Epithelial cell of prostate (primary cell): ENCODE data around the gene PKIG.

Experiments used
- DNase-seq: peaks from one replicate; pipeline ENCODE4 v3.0.0-alpha.2; 2011; ENCODE audit warnings: low read depth, low spot score
- H3K27ac ChIP-seq: fragments of 450-650 bp; 2 replicates; pipeline ENCODE4 v1.5.1; 2017; ENCODE audit warnings: mild to moderate bottlenecking

PKIG gene

DNA sequence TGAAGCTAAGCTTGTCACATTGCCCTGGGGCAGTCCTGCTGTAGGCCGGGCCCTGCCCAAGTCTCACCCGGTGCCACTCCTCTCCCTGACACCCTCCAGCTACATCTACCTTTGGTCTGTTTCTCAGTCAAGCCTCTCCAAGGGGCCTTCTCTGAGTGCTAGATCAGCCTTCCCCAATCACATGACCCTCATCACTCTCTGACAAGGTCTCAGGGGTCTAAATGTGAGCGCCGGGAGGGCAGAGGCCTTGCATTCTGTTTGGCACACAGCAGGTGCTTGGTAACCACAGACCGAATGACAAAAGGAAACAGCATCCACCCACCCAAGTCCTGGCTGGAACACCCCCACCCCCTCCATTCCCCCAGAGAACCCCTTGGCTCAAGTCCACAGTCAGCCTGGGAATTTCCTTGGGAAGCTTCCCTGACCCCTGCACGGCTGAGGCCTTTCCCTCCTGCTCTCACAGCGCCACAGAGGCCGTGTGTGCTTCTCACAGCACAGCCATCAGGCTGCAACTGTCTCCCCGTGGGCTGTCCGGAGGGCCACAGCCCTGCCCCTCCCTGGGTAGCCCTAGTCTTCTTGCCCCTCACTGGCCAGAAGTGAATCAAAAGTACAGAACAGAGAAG lies 32.9 kb downstream of the PKIG start:
- H3K27ac ChIP-seq: no peak overlapping the region
- no peak for DNase-seq

DNA sequence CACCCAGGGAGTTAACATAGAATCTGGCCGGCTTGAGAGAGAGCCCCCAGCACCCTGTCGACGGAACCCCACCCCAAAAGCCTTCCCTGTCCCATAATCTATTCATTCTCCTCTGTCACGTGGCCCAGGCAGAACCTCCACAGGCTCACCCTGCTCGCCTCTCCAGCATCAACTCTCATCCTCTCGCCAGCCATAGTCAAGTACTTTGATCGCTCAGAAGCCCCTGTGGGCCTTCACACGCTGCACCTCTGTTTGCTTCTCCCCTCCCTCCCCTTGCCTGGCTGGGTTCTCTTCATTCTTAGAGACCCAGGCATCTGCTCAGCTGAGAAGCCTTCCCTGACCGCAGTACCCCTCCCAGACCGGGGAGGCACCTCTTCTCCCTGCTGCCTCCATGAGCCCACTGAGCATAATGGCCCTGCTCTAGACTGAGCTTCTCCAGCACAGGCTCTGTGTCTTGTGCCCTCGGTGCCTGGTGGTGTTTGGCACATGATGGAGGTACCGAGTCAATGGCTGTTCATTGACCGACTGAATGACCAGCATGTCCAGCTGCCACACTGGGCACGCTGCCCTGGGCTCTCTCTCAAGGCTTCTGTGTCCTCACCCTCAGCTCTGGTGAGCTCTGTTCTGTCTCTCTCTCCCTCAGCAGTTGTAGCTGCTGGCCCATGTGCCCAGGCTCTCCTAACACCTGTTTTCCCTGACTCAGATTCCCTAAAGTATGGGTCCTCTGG lies 33.7 kb downstream of the PKIG start:
- no peak for DNase-seq
- no peak overlapping the region for H3K27ac ChIP-seq

- DNase-seq: no peak
- no peak overlapping the region for H3K27ac ChIP-seq
Measured at GRCh38 chr20:44616604-44616964, 34.2 kb downstream of the PKIG start.

DNA sequence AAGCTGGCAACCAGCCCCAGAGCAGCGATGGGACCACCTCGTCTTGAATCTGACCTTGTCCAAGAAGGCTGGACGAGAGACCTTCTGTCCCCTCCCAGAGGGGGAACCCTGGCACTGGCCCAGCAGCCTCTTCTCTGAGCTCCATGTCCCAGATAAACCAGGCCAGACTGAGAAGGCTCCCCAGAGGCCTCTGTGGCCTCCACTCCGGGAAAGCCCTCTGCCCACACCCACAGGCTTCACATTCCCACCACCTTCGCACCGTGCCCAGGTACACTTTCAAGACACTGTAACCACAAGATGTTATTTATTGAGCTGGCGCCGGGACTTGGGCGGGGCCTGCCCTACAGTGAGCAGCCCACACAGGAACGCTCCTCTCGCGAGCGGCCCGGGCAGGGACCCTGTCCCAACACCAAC lies 35.9 kb downstream of the PKIG start:
- no peak overlapping the region for H3K27ac ChIP-seq
- DNase-seq: no peak

GRCh38 chr20:44619294-44619693 lies 36.9 kb downstream of the PKIG start:
- no peak for DNase-seq
- H3K27ac ChIP-seq: no peak overlapping the region

DNA sequence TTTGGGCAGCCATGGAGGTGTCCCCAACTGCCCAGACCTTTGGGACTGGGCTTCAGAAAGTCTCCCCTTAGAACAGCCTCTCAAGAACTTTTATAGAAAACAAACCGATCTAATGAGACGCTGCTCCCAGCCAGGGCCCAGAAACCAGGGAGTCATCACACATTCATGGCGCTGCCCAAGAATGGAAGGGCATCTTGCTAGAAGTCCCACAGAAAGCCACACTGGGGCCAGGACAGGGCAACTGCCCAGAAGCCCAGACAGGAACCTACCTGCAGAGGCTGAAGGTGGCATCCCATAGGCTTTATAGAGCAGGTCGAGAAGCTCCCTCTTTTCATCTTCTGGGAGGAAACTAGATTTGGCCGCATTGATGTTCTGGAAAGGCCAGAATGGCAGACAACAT lies 37.7 kb downstream of the PKIG start:
- DNase-seq: no peak
- H3K27ac ChIP-seq: no peak overlapping the region

- DNase-seq: no peak
- no peak overlapping the region for H3K27ac ChIP-seq
Measured at GRCh38 chr20:44621325-44621724, 38.9 kb downstream of the PKIG start.

DNA sequence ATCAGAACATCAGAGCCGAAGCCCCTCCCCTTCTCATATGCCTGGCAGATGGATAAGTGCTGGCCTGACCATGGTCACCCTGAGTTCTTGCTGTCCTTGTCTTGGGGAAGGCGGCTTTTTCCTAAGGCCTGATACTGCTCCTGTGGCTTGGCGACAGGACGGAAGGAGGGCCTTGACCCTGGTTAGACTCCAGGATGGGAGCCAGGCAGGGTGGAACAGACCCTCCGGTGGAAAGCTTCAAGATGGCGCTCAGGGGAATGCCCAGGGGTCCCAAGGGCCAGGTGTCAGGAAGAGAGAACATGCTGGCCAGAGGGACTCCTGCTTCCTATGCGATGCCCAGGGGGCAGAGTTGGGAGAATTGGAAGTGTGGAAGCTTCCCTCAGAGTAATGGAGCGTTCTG lies 39.6 kb downstream of the PKIG start:
- no peak for DNase-seq
- no peak overlapping the region for H3K27ac ChIP-seq

DNA sequence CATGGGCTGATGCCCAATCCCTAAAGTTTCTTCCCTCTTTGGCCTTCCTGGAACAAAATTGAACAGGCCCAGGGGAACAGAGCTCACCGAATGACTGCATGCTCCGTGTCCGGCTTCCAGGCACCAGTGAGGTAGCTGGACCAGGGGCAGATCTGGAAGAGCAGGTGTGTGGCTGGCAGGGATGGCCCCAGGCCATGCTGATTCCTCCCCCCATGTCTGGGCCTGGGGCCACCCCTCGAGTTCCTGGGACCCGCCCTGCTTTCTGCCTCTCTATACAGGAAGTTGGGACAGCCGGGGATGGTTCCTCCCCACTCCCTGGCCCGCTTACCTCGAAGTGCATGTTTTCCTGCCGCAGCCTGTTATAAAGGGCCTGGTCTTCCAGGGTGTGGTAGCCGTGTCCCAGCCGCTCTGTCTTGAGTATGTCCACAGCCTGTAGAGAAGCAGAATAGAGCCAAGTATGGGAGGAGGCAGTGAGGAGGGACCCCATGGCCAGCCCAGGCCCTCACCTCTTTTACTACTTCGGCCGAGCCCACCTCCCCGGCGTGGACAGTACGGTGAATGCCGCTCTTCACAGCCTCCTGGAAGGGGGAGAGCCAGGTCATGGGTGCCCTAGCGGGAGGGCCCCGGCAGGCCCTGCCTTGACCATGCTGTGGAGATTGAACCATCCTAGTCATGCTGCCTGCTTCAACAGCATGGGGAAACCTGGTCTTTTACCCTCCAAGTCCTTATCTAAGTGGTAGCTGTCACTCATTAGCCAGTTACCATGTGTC lies 40.3 kb downstream of the PKIG start:
- H3K27ac ChIP-seq: no peak overlapping the region
- no peak for DNase-seq

DNA sequence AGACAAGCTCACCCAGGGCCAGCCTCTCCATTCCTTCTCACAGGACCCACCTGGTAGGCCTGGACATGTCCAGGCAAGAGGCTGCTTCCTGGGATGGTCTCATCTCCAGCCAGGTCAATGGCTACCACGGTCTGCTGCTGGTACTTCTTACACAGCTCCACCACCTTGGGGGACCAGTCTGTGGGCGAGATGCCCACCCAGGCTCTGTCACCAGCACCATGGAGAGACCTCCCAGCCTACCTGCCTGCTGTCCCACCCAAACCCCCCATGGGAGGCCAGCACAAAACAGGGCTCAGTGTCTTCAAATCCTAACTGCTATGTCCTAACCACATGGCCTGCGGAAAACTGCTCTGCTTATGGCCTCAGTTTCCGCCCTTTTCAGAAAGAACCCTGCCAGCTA lies 41.8 kb downstream of the PKIG start:
- no peak overlapping the region for H3K27ac ChIP-seq
- DNase-seq: no peak

DNA sequence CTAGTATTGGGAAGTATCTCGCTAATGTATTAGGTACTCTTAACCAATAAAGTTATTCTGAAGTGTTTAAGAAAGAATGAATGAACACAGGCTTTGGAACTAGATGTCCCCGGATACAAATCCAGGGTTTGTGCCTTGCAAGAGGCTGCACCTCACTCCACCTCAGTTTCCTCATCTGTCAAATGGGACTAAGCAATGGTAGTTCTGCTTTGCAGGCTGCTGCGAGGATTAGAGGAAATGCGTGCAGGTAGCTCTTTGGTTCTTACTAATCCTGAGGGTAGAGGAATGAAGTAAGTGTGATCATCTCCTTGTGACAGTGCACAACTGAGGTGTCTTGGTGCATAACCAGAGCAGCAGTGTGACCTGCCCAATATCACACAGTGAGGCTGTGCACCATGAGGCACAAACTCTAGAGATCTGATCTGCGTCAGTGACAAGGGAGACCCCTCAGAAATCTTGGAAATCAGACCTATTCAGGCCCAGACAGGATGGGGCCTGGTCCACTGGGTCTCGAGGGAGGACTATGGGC lies 42.4 kb downstream of the PKIG start:
- no peak for DNase-seq
- H3K27ac ChIP-seq: no peak overlapping the region

GRCh38 chr20:44625361-44625760 lies 43.0 kb downstream of the PKIG start:
- H3K27ac ChIP-seq: no peak overlapping the region
- DNase-seq: no peak

- H3K27ac ChIP-seq: no peak overlapping the region
- DNase-seq: no peak
Measured at GRCh38 chr20:44626278-44626677, 43.9 kb downstream of the PKIG start.

GRCh38 chr20:44627364-44628010 lies 45.1 kb downstream of the PKIG start:
- no peak overlapping the region for H3K27ac ChIP-seq

GRCh38 chr20:44629017-44629385 lies 46.6 kb downstream of the PKIG start:
- no peak for DNase-seq
- H3K27ac ChIP-seq: no peak overlapping the region

More at GRCh38 chr20:44627364-44628010, 45.1 kb downstream of the PKIG start:
- DNase-seq: no peak

GRCh38 chr20:44629542-44629941 lies 47.2 kb downstream of the PKIG start:
- H3K27ac ChIP-seq: no peak overlapping the region
- no peak for DNase-seq

DNA sequence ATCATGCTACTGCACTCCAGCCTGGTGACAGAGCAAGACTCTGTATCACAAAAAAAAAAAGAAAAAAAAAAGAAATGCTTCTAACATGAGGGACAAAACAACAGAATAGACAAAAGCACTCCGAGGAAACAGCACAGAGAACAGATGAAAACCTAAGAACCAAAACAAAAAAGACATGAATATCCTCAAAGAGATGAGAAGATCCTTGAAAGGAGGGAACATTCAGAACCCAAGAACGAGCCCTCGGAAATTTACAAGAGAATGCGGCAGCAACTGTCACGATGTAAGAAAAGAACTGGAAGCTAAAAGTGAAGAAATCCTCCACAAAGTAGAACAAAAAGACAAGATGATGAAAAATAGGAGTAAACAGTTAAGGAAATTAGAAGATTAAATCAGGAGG lies 47.9 kb downstream of the PKIG start:
- DNase-seq: no peak

DNA sequence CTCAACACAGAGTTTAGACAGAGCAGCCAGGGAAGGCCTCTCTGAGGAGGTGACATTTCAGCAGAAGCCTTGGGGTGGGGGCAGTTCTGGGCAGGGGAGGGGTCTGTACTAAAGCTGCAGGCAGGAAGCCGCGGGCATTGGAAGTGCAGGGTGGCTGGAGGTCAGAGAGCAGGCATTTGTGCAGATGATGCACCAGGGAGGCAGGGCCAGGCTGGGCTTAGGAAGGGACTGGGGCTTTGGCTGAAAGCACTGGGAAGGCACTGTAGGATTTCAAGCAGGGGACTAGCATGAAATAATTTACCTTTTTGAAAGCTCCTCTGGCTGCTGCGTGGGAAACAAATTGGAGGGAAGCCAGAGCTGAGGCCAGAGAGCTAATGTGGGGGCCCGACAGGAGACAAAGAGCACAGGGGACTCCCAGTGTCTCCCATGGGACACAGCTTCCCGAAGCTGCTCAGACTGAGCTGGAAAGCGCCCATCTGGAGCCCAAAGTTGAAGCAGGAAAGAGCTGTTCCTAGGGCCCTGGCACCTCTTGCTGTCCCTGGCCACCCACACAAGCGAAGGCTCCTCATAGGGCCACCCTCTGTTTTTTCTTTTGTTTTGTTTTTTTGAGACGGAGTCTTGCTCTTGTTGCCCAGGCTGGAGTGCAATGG lies 49.8 kb downstream of the PKIG start:
- DNase-seq: no peak
- no peak overlapping the region for H3K27ac ChIP-seq

More for the DNA sequence above, 47.9 kb downstream of the PKIG start:
- no peak overlapping the region for H3K27ac ChIP-seq

GRCh38 chr20:44633187-44633810 lies 50.9 kb downstream of the PKIG start:
- no peak overlapping the region for H3K27ac ChIP-seq
- no peak for DNase-seq
